HEK293T (cell line): Measurements from ENCODE around the gene COL1A2.

Source experiments
- CTCF ChIA-PET: fragments of 350-600 bp; formaldehyde crosslinking; extraction: SDS; loops from one replicate; lab custom pipeline; 2021; ENCODE audit warnings: antibody characterized with exemption, inconsistent platforms; lab: Yijun Ruan, JAX
- POLR2A ChIA-PET: fragments of 350-600 bp; formaldehyde crosslinking; extraction: SDS; loops from one replicate; lab custom pipeline; 2020; ENCODE audit warnings: antibody characterized with exemption, inconsistent platforms; lab: Yijun Ruan, JAX
- DNase-seq: peaks from one replicate; pipeline ENCODE4 v3.0.0; 2012; ENCODE audit warnings: mixed read lengths; ENCODE audit errors: extremely low spot score
- ARNT ChIP-seq: fragments of 450-650 bp; IDR thresholded peaks from 2 replicates; pipeline ENCODE4 v1.6.1; 2017; ENCODE audit warnings: mild to moderate bottlenecking
- BHLHE40 ChIP-seq: fragments of 450-650 bp; IDR thresholded peaks from 2 replicates; pipeline ENCODE4 v1.6.1; 2016; ENCODE audit warnings: mild to moderate bottlenecking, moderate library complexity, borderline replicate concordance
- CTBP1 ChIP-seq: fragments of 450-650 bp; IDR thresholded peaks from 2 replicates; pipeline ENCODE4 v1.6.1; 2016; ENCODE audit warnings: borderline replicate concordance
- ELF4 ChIP-seq: fragments of 450-650 bp; IDR thresholded peaks from 2 replicates; pipeline ENCODE4 v1.6.1; 2017; ENCODE audit warnings: antibody characterized with exemption
- FOXA1 ChIP-seq: fragments of 450-650 bp; IDR thresholded peaks from 2 replicates; pipeline ENCODE4 v1.6.1; 2016; ENCODE audit warnings: mild to moderate bottlenecking
- FOXK2 ChIP-seq: fragments of 450-650 bp; IDR thresholded peaks from 2 replicates; pipeline ENCODE4 v1.6.1; 2016; ENCODE audit warnings: mild to moderate bottlenecking
- FOXM1 ChIP-seq: fragments of 450-650 bp; IDR thresholded peaks from 2 replicates; pipeline ENCODE4 v1.6.1; 2017; ENCODE audit warnings: mild to moderate bottlenecking, borderline replicate concordance
- HDGF ChIP-seq: fragments of 450-650 bp; IDR thresholded peaks from 2 replicates; pipeline ENCODE4 v1.6.1; 2017; ENCODE audit warnings: antibody characterized with exemption, borderline replicate concordance
- L3MBTL2 ChIP-seq: fragments of 450-650 bp; conservative IDR thresholded peaks from 2 replicates; pipeline ENCODE4 v1.6.1; 2016; ENCODE audit warnings: mild to moderate bottlenecking
- LEF1 ChIP-seq: fragments of 450-650 bp; IDR thresholded peaks from 2 replicates; pipeline ENCODE4 v1.6.1; 2017; ENCODE audit warnings: mild to moderate bottlenecking, borderline replicate concordance
- NFRKB ChIP-seq: fragments of 450-650 bp; IDR thresholded peaks from 2 replicates; pipeline ENCODE4 v1.6.1; 2016; ENCODE audit warnings: mild to moderate bottlenecking, moderate library complexity
- SP1 ChIP-seq: fragments of 450-650 bp; IDR thresholded peaks from 2 replicates; pipeline ENCODE4 v1.6.1; 2017
- SUZ12 ChIP-seq: fragments of 450-650 bp; IDR thresholded peaks from 2 replicates; pipeline ENCODE4 v1.6.1; 2016; ENCODE audit warnings: mild to moderate bottlenecking
- TARDBP ChIP-seq: fragments of 450-650 bp; IDR thresholded peaks from 2 replicates; pipeline ENCODE4 v1.6.1; 2016
- ZNF384 ChIP-seq: fragments of 450-650 bp; IDR thresholded peaks from 2 replicates; pipeline ENCODE4 v1.6.1; 2016
- TF ChIP-seq, protein P1 (sequence below): fragments of 450-650 bp; IDR thresholded peaks from 2 replicates; pipeline ENCODE4 v1.6.1; 2016

COL1A2 gene

DNA sequence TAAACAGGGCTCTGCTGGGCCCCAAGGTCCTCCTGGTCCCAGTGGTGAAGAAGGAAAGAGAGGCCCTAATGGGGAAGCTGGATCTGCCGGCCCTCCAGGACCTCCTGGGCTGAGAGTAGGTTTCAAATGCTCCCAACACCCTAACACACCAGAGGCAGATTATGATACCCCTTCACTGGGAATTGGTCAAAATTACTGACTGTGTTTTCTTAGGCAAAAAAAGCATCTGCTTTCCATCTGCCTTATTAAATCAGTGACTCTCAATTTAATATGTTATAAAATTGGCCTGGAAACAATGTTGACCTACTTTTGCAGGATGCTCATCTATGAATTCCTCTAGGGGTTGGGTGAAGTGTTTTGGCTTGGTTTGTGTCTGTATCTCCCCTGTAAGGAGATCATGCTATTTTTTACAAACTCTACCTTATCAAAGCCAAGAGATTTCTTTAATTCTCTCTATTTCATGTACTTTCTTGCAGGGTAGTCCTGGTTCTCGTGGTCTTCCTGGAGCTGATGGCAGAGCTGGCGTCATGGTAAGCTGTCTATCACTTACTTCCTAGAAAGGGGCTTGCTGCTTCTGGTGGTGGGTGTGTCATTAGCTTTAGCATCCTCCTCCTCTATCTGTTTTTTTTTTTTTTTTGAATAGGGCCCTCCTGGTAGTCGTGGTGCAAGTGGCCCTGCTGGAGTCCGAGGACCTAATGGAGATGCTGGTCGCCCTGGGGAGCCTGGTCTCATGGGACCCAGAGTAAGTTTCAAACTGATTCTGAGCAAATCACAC, 15.9 kb downstream of the COL1A2 start:
- TF ChIP-seq, protein P1, sequence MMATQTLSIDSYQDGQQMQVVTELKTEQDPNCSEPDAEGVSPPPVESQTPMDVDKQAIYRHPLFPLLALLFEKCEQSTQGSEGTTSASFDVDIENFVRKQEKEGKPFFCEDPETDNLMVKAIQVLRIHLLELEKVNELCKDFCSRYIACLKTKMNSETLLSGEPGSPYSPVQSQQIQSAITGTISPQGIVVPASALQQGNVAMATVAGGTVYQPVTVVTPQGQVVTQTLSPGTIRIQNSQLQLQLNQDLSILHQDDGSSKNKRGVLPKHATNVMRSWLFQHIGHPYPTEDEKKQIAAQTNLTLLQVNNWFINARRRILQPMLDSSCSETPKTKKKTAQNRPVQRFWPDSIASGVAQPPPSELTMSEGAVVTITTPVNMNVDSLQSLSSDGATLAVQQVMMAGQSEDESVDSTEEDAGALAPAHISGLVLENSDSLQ = no peak
- TF ChIP-seq L3MBTL2 = no peak
- no peak for TF ChIP-seq ELF4
- no peak for TF ChIP-seq HDGF
- no peak for TF ChIP-seq ZNF384
- no peak for TF ChIP-seq TARDBP
- TF ChIP-seq FOXA1 = no peak
- TF ChIP-seq ARNT = no peak
- TF ChIP-seq SUZ12 = no peak
- no peak for TF ChIP-seq SP1
- TF ChIP-seq FOXM1 = no peak
- TF ChIP-seq FOXK2 = no peak
- ChIA-PET CTCF (interaction anchor here (0.8 kb wide), 1 partner anchor 12 kb away, joined by 3 read pairs; no protein-coding TSS in a partner anchor), POLR2A (no interaction called here)
- no peak for DNase-seq

DNA sequence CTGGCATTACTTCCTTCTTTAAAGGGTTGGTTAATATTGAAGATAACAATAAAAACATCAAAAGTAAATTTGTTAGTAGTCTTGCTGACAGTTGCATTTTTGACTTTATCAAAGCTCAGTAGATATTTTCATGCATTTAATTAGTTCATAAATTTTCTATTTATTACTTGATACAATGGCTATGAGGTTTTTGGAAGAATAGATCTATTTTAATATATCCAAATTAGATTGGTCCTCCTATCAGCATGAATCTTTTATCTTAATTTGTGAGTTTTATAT, 16.4 kb downstream of the COL1A2 start:
- no peak for TF ChIP-seq CTBP1
- no peak for TF ChIP-seq BHLHE40
- TF ChIP-seq, protein P1 = no peak
- no peak for TF ChIP-seq SP1
- TF ChIP-seq HDGF = no peak
- no peak for TF ChIP-seq LEF1
- no peak for TF ChIP-seq NFRKB
- TF ChIP-seq L3MBTL2 = no peak
- no peak for TF ChIP-seq FOXK2
- TF ChIP-seq ARNT = no peak
- TF ChIP-seq TARDBP = no peak
- POLR2A ChIA-PET = no interaction called here
- DNase-seq = no peak
- CTCF ChIA-PET = no interaction called here

DNA sequence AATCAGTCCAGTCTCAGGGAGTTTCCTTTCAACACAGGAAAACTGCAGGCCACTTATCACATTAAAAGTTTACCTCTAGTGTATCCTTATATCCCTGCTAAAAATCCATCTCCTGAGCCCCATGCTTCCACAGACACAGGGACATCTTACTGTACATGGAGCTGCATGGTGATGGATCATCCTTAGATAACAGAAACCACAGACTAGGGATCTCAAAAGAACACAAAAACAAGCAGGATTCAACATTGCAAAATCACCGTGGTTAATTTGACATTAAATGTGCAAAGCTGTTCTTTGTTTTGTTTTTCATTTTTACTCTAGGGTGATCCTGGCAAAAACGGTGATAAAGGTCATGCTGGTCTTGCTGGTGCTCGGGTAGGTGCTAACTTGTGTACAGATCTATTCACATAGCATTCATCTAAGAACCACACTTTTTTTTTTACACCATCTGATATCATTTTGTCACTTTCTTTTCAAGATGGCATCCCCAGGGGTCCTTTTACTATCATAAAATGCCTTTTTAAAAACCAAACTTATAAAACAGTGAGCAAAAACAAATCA, 18.1 kb downstream of the COL1A2 start:
- TF ChIP-seq ARNT (no peak), LEF1 (no peak)
- CTCF ChIA-PET = no interaction called here
- POLR2A ChIA-PET = no interaction called here

DNA sequence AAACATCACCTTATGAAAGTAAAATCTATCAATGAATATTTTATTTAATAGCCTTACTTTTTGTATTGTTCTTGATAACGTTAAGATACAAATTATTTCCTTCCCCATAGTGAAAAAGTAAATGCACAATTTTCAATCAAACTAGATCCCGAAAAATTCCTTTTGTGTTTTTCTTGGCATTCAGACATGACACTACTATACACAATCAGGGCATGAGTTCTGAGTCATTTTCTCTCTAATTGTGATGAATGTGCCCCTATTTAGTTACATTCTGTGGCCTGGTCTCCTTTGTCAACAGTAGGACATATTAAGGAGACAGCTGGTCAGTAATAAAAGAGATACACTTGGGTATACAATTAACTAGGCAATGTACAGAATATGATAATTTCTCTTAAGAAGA, 19.8 kb downstream of the COL1A2 start:
- ChIA-PET CTCF (no interaction called here), POLR2A (no interaction called here)
- no peak for DNase-seq
- TF ChIP-seq LEF1 = no peak
- no peak for TF ChIP-seq L3MBTL2
- no peak for TF ChIP-seq CTBP1
- TF ChIP-seq, protein P1 = no peak
- no peak for TF ChIP-seq TARDBP
- no peak for TF ChIP-seq SUZ12
- TF ChIP-seq ZNF384 = no peak
- no peak for TF ChIP-seq HDGF
- TF ChIP-seq NFRKB = no peak
- TF ChIP-seq SP1 = no peak
- TF ChIP-seq FOXK2 = no peak
- no peak for TF ChIP-seq BHLHE40
- TF ChIP-seq FOXA1 = no peak
- no peak for TF ChIP-seq FOXM1
- no peak for TF ChIP-seq ARNT
- TF ChIP-seq ELF4 = no peak

More for the DNA sequence above, 18.1 kb downstream of the COL1A2 start:
- DNase-seq = no peak

DNA sequence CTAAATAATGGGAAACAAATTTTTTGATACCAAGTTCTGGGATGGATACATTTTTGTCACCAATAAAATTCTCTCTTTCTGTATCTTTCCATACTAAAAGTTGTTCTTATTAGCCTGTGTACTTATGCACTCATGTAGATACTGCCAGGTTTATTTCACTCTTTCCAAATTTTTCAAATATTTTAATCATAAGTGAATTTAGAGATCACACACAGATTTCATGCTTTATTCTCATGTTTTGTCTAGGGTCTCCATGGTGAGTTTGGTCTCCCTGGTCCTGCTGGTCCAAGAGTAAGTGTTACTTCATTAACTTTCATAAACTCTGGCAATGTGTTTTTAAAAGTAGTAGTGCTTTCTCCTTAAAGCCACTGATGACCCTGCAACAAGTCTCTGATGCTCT, 20.3 kb downstream of the COL1A2 start:
- ChIA-PET CTCF (no interaction called here), POLR2A (no interaction called here)
- no peak for TF ChIP-seq TARDBP
- DNase-seq = no peak

DNA sequence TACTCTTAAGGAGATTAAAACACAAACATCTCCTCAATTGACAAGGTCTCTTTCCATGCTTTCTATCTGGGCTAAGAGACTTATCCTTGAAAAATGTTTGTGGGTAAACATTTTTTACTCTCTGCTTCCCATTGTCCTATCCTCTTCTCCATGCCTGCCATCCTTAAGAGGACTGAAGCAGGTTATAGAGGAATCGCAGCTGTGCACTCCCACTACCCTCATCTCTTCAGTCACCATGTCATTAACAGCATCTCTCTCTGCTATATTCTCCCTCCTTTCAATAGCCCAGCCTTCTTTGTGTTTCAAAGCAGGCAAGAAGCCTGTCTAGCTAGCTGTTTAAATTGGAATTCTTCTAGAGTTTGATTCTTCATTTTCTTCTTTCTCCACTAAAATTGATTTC, 22.6 kb downstream of the COL1A2 start:
- ChIA-PET CTCF (no interaction called here), POLR2A (no interaction called here)
- no peak for DNase-seq
- TF ChIP-seq BHLHE40 (no peak), FOXK2 (no peak), ZNF384 (no peak), FOXA1 (no peak)
- TF ChIP-seq, protein P1 = no peak

DNA sequence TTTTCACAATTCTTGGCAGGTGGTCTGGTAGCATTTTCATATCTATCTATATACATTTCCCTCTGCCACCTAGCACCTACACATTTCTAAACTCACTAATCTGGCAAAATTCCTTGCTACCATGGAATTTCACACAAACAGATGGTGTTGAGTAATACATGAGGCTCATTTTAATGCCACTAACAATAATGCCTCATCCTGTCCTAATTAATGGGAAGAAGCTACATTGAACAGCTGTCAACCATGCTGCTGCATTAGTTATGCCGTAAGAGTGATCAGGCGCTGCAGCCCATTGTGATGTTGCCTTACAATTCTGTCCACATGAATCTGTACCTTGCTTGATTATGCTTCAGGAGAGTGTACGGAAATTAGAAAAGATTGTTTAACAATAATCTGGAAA, 23.2 kb downstream of the COL1A2 start:
- ChIA-PET CTCF (no interaction called here), POLR2A (no interaction called here)
- DNase-seq = no peak
- TF ChIP-seq ARNT = no peak
- TF ChIP-seq FOXK2 = no peak
- TF ChIP-seq SUZ12 = no peak
- no peak for TF ChIP-seq BHLHE40
- TF ChIP-seq FOXM1 = no peak
- TF ChIP-seq ZNF384 = no peak
- no peak for TF ChIP-seq HDGF
- TF ChIP-seq CTBP1 = no peak
- TF ChIP-seq LEF1 = no peak
- no peak for TF ChIP-seq ELF4
- no peak for TF ChIP-seq TARDBP
- TF ChIP-seq FOXA1 = no peak
- TF ChIP-seq, protein P1 = no peak
- no peak for TF ChIP-seq L3MBTL2
- TF ChIP-seq NFRKB = no peak
